ENCODE data around the gene RELN.
"Not testable (repeated sequence)": the region's sequence is repeated elsewhere in the genome, so short reads cannot be mapped to it uniquely, and the experiment has no call there.

Gene RELN

GRCh38 chr7:103940382-103941268, 48.8 kb downstream of the RELN start:
- DNase-seq, result no peak

DNA sequence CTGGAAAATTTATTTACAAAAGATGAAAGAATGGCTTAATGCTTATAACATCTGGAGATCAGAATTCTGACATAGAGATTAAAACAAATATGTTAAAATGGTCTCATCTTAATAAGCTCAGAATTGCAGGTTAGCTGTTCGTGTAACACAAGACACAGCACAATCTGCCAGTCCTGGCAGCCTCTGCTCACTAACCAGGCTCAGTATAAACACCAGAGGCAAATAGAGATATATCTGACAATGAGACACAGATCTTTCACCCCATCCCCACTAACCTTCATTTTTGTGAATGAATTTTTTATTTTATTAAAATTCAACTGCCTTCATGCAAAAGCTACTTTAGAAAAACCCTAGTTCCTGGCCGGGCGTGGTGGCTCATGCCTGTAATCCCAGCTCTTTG, 51.8 kb downstream of the RELN start:
- DNase-seq, result no peak

GRCh38 chr7:103936558-103936957, 52.9 kb downstream of the RELN start:
- DNase-seq, result no peak

DNA sequence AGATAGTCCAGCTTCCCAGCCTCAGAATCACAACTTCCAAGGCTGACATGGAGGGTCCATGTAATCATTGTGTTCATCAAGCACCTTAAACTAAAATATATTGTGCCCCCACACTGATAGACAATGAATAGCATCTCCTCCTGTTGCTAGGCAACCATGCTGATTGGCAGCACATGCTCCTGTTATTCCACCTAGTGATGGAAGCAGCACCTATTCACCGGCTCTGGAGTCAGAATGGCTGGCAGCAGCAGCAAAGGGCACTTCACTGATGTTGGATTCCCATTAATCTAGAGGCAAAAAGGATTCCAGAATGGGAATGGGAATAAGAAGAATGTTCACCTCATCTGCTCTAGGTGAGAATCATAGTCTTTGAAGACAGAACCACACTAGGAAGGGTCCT, 55.0 kb downstream of the RELN start:
- no peak for DNase-seq

DNA sequence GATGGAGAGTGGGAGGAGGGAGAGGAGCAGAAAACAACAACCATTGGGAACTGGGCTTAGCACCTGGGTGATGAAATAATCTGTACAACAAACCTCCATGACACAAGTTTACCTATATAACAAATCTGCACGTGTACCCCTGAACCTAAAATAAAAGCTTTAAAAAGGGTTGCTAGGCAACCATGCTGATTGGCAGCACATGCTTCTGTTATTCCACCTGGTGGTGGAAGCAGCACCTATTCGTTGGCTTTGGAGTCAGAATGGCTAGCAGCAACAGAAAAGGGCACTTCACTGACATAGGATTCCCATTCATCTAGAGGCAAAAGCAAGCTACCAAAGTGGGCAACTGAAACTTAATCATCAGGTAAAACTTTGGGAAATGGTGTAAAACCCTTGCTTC, 57.1 kb downstream of the RELN start:
- no peak for DNase-seq

DNA sequence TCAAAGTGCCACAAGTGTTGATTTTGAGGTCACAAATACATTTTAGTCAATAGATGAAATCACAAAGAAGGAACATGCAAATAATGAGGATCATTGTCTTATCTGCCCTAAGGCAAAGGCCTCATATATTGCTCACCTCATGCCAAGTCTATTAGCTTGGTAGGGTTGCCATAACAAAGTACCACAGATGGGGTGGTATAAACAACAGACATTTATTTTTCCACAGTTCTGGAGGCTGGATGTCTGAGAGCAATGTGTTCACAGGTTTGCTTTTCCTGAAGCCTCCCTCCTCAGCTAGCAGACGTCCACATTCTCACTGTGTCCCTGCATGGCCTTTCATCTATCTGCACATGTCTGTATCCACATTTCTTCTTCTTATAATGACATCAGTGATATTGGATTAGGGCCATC, 59.6 kb downstream of the RELN start:
- no peak for DNase-seq

DNA sequence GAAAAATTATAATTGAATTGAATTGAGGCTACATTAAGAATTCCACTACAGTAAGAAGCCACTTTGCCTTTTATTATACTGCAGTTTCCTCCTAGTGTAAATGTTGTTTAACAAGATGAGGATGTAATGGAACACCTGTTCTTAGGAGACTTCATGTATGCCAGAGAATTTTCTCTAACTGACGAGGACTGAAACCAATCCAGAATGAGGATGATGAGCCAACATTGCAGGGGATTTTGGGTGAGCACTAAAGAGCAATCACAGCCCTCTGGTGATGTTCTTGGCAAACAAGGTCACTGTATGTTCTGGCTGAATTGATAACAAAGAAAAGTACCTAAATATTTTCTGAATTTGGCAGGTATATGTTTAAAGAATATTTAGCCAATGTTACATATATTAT, 60.9 kb downstream of the RELN start:
- no peak for DNase-seq

GRCh38 chr7:103924184-103924583, 65.3 kb downstream of the RELN start:
- DNase-seq, result no peak

DNA sequence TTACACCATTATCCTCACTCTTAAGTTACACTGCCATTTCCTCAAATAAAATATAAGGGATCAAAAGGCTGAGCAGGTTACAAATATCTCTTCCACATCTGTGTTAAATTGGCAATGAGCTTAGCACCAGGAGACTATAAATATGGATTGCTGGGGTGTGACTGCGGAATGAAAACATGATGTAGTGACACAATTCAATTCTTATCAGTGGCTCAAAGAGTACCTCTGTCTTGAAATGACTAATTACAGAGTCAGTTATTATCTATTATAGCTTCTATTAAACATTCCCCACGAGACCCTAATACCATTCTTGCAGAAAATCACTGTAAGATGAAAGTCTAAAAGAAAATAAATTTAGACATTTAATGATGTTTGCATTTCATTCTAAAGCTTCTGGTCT, 67.1 kb downstream of the RELN start:
- no peak for DNase-seq

DNA sequence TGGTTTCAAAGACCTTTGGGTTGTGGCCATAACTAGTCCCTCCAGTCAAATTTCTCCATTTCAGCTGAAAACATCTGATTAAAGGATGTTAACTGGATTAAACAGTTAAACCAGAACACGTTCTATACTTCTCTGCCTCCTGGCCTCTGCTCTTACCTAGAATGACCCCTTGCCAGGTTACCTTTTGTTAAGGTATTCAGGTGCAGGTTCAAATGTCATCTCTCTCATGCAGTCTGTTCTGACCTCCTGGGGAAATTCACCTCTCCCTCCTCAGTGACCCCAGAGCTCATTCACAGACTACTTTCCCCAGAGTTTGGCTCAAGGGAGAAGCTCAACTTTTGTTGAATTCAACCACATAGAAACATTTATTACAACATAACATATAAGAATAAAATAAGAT, 67.8 kb downstream of the RELN start:
- DNase-seq, result no peak

- no peak for DNase-seq
Measured at GRCh38 chr7:103919272-103919868, 70.1 kb downstream of the RELN start.

DNA sequence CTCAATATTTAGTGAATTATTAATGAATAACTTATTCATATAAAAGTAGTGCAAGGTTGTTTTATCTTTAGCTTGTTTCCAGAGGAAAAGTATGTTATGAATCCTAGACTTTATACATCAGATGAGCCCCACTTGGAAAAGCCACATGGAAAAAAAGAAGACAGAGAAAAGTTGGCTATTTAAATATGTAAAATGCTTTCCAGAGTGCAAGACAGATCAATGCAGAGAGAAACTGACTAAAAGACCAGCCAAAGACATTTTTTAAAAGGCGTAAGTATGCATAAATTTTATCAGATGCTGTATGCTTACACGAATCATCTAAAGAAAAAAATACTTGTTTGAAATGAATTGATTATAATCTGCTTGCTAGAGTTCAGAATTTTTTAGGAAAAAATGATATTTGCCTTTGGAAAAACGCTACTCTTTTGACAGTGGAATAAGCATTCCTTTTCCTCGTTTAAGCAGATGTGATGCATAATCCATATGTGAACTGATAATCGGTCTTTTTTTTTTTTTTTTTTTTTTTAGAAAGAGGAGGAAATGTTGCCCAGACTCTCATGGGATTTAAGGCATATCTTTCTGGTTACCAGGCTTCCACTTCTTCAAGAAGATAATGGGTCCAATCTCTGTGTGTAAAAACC, 70.7 kb downstream of the RELN start:
- DNase-seq, result no peak

DNA sequence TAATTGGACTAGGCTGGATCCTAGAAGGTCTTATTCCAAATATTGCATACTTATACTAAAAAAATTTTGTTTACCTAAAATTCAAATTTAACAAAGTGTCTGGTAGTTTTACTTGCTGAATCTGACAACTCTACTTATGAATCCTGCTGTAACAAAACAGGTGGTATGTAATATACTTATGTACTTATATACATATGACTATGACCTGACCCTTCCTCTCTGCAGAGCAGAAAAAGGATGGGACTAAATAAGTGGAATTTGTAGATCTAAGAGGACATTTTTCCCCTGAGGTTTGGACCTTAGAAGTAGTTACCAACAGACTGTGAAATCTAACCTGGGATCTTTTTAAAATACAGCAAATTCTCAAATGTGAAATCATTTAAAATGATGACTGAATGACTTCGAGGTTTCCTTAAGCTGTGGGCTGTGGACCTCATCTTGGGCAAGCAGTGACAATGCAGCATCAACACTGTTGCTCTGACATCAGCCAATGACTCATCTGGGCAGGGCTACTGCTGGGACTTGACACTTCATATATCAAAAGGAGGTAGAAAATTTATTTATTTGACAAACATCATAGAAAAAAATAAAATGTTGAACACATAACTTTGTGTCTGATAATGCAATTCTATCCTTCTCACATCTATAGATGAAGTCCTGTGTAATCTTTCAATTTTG, 73.6 kb downstream of the RELN start:
- DNase-seq, result no peak

GRCh38 chr7:103914147-103914899, 75.1 kb downstream of the RELN start:
- no peak for DNase-seq

DNA sequence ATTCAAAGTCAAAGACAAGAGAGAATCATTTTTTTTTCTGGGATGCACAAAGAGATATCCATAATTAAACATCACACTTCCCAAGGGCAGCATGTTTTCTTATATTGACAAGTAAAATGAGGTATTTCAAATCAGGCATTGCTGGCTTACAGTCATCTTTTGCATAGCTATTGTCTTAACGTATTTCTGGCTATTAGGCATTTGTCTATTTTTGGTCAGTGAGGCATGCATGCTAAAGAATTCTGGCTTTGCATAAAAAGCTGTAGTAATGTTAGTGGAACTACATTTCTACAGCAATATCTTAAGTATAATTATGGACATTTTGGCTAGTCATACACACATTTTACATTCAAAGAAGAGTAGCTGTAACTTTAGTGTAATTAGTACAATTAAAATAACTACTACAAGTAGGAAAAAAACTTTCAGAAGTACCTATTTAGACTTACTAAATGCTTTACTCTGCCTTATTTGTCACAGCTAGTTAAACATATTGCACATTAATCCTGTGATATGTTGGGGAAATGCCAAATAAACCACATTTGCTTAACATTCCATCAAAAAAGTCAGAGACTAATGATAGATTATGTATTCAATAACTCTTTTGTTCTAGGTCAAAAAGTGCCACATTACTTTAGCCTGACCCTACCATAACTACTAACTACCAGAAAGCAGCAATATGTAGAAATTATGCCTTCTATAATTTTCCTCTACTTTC, 76.4 kb downstream of the RELN start:
- no peak for DNase-seq

GRCh38 chr7:103911015-103911414, 78.4 kb downstream of the RELN start:
- DNase-seq, result not testable (repeated sequence)

GRCh38 chr7:103905997-103906396, 83.5 kb downstream of the RELN start:
- no peak for DNase-seq

GRCh38 chr7:103902917-103903316, 86.5 kb downstream of the RELN start:
- no peak for DNase-seq

- DNase-seq, result not testable (repeated sequence)
Measured at GRCh38 chr7:103896826-103897225, 92.6 kb downstream of the RELN start.

DNA sequence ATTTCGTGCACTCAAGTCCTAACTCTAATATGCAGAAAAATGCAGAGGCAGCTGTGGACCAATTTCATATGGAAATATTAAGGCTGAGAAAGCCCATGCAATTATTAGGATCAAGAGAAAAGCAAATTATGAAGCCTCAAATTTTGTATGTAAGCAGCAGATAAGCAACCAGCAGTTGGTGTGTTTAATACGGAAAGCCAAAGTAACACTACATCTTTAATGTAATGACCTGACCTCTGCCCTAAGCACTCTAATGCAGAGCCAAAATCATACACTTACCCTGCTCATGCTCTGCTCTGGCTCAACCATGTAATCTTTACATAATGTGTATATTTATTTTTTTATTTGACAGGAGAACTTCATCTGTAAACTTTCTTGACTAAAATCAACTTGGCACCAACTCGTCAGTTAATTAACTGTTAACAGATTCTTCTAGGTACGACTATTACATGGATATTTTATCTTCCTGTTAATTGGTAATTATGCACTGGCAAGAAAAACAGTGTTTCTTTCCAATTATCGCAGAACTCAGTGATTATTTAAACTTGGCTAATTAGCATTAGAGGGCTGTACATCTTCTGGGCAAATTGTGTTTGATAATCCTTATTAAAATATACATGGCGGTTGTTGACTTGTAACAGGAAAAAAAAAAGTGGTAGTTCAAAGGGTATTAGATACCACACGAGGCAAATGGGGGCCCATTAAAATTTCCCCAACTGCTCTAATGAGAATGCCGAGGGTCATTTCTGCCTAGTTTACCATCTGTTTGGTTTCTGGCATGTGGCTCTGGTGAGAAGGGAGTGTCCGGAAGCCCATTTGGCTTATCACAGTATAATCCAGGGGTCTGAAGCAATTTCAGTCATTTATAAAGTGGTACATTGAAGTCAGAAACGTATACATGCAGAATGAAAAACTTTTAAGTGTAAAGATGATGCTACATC, 94.5 kb downstream of the RELN start:
- DNase-seq, result no peak

GRCh38 chr7:103893350-103893749, 96.1 kb downstream of the RELN start:
- DNase-seq, result no peak

Measured in activated CD4-positive, alpha-beta T cell treated with anti-CD3 and anti-CD28 coated beads, Interleukin-2, amount 50 U/mL, for 1 hour (primary cell).